CD4-positive, alpha-beta T cell treated with Interleukin-10 for 1 hour (primary cell): Measurements from ENCODE around the gene KBTBD12.

Experiments used
- DNase-seq: peaks from one replicate; pipeline ENCODE4 v3.0.0-alpha.2; 2020

The KBTBD12 gene

GRCh38 chr3:127986803-127987202, 71.8 kb downstream of the KBTBD12 start:
- DNase-seq = no peak

- DNase-seq = no peak
Observed at GRCh38 chr3:127987309-127987995, 72.4 kb downstream of the KBTBD12 start.

GRCh38 chr3:127988770-127989557, 73.9 kb downstream of the KBTBD12 start:
- DNase-seq = no peak

GRCh38 chr3:127990051-127990450, 75.0 kb downstream of the KBTBD12 start:
- no peak for DNase-seq

- no peak for DNase-seq
Observed at GRCh38 chr3:127990461-127990860, 75.4 kb downstream of the KBTBD12 start.

- no peak for DNase-seq
Observed at GRCh38 chr3:127991251-127991650, 76.2 kb downstream of the KBTBD12 start.

- no peak for DNase-seq
Observed at GRCh38 chr3:127991681-127992080, 76.6 kb downstream of the KBTBD12 start.

- DNase-seq = no peak
Observed at GRCh38 chr3:127992127-127992526, 77.1 kb downstream of the KBTBD12 start.

GRCh38 chr3:127994011-127994410, 79.0 kb downstream of the KBTBD12 start:
- DNase-seq = no peak

- DNase-seq = no peak
Observed at GRCh38 chr3:127997016-127997415, 82.0 kb downstream of the KBTBD12 start.

- no peak for DNase-seq
Observed at GRCh38 chr3:127997961-127998360, 82.9 kb downstream of the KBTBD12 start.

- DNase-seq = no peak
Observed at GRCh38 chr3:127998596-127998995, 83.6 kb downstream of the KBTBD12 start.

- no peak for DNase-seq
Observed at GRCh38 chr3:127999509-128000106, 84.6 kb downstream of the KBTBD12 start.

- no peak for DNase-seq
Observed at GRCh38 chr3:128001576-128001975, 86.5 kb downstream of the KBTBD12 start.

GRCh38 chr3:128004661-128005060, 89.6 kb downstream of the KBTBD12 start:
- no peak for DNase-seq

- DNase-seq = no peak
Observed at GRCh38 chr3:128006061-128007032, 91.3 kb downstream of the KBTBD12 start.

GRCh38 chr3:128007033-128007424, 92.0 kb downstream of the KBTBD12 start:
- no peak for DNase-seq

GRCh38 chr3:128009952-128010846, 95.2 kb downstream of the KBTBD12 start:
- no peak for DNase-seq

GRCh38 chr3:128011140-128011539, 96.1 kb downstream of the KBTBD12 start:
- DNase-seq = no peak

- no peak for DNase-seq
Observed at GRCh38 chr3:128012050-128012449, 97.0 kb downstream of the KBTBD12 start.

GRCh38 chr3:128014548-128014947, 99.5 kb downstream of the KBTBD12 start:
- DNase-seq = no peak

GRCh38 chr3:128016502-128016901, 101.5 kb downstream of the KBTBD12 start:
- no peak for DNase-seq
